ENCODE results near the gene IQCE. TPM values are rescaled to one million over a fixed set of nuclear protein-coding genes. Genes with fewer than 3 reads are reported as not detected.
"Not testable (repeated sequence)": the region's sequence is repeated elsewhere in the genome, so short reads cannot be mapped to it uniquely, and the experiment has no call there.

Gene IQCE
- total RNA-seq, 1 experiment from 2014 or later: 23.1 TPM

DNA sequence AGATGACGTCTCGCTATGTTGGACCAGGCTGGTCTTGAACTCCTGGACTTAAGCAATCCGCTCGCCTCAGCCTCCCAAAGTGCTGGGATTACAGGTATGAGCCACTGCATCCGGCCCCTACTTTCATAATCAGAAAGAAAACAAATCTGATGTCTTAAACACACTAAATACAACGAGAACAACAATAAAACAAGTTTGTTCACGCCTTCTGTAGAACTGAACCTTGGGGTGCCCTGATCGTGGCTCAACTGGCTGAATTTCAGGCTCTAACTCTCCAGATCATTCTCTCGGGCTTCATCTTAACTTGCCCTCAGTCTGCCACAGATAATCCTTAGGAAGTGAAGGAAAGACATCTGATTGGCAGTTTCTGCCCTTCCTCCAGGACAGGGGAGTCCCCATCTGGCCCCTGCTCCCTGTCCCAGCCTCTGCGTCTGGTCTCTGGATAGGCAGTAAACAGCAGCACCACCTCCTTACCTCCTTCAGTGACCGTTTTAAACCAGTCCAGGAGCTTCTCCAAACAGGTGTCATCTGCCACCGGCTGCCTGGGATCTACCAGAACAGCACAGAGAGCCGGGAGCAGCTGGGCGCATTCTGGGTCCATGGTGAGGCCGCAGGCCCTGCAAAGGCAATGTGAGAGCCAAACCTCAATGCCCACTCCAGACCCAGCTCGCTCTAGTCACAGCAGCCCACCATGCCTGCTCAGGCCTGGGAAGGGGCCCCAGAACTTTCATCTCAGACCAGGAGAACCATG lies 4.8 kb upstream of the IQCE start:
- peak; percentile 18 for DNase-seq (ENCODE audit: low spot score)

DNA sequence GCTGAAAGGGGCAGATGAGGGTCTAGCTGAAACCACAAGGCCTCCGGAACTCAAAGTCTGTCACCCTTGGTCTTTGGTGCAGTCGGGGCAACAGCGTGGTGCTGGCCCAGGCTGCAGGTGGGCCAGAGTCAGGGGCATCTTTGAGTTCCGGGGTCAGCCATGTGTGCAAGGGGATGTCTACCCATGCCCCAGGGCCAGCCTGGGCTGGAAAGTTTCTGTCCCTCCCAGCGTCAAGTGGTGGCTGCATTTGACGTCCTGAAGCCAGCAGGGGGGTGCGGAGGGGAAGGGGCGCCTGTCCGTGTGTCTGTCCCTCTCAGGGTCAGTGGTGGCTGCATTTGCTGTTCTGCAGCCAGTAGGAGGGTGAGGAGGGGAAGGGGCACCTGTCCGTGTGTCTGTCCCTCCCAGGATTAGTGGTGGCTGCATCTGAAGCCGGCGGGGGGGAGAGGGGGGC lies 4.1 kb upstream of the IQCE start:
- DNase-seq (ENCODE audit: low spot score): no peak

DNA sequence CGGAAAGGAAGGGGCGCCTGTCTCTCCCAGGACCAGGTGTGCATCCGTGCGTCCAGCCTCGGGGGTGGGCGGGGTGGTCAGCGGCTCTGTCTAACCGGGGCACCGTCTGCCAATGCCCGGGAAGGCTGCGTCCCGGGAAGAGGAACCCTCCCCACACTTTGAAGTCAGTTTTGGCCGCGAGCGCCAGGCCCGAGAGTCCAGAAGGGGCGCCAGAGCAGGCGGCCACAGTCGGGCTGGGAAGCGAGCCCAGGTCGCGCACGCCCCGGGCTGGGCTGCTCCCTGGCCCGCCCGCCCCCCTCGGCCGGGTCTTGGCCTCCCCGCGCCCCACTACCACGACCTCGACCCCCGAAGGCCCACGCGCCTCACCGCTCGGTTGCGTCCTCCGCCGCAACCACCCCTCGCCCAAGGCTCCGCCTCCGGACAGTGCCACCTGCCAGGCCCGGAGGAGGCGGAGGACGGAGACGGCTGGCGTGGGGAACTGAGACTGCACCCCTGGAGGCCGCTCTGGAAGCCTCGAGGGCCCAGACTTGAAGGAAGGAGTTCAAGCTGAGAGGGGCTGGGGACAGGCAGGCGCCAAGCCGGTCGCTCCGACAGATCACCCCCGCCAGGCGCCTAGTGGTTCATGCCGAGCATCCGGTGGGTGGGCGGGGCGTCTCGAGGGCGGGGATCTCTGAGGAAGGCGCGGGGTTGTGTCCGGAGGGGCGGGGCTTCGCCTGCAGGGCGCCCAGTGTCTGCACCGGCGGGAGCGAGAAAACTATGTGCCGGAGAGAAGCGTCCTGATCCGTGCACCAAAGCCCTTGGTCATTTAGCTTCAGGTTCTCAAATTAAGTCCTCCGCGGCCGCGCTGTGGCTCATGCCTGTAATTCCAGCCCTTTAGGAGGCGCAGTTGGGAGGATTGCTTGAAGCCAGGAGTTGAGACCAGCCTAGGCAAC lies 3.4 kb upstream of the IQCE start, which contains the start of gene BRAT1:
Gene BRAT1, minus strand, starts transcription at position 404 of the 932 bp plus-strand sequence. CDS start 1,093 bp downstream, outside the sequence.
- peak; percentile 97 for DNase-seq (ENCODE audit: low spot score)

DNA sequence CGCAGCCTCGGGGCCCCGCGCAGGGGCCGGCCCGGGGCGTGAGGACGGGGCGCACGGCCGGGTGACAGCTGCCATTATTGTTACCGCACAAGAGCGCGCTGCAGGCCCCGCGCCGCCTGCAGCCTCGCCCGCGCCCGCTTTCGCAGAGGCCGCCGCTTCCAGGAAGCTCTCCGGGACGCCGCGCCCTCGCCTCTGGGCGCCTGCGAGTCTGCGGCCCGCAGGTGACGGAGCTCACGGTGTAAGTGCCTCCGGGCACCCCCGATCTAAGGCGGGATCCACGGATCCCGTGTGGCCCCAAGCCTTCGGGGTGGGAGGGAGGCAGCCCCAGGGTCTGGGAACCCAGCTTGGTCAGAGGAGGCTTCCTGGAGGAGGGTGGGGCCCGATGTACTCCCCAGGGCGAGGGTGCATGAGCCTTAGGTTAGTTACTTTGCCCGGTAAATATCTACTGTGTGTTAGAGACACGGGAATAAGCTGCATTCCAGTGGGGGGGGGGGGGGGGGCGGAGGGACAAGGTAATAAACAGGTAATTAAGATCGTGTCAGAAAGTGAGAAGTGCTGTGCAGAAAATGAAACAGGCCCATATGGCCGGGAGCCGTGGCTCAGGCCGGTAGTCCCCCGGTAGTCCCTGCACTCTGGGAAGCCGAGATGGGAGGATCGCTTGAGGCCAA lies 638 bp downstream of the IQCE start:
- DNase-seq (ENCODE audit: low spot score): peak; percentile 47

DNA sequence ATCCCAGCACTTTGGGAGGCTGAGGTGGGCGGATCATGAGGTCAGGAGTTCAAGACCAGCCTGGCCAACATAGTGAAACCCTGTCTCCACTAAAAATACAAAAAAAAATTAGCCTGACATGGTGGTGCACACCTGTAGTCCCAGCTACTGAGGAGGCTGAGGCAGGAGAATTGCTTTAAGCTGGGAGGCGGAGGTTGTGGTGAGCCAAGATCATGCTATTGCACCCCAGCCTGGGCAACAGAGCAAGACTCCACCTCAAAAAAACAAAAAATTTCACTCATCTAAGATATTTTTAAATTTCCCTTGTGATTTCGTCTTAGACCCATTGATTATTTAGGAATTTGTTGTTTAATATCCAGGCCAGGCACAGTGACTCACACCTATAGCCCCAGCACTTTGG lies 5.2 kb downstream of the IQCE start:
- DNase-seq (ENCODE audit: low spot score): not testable (repeated sequence)

DNA sequence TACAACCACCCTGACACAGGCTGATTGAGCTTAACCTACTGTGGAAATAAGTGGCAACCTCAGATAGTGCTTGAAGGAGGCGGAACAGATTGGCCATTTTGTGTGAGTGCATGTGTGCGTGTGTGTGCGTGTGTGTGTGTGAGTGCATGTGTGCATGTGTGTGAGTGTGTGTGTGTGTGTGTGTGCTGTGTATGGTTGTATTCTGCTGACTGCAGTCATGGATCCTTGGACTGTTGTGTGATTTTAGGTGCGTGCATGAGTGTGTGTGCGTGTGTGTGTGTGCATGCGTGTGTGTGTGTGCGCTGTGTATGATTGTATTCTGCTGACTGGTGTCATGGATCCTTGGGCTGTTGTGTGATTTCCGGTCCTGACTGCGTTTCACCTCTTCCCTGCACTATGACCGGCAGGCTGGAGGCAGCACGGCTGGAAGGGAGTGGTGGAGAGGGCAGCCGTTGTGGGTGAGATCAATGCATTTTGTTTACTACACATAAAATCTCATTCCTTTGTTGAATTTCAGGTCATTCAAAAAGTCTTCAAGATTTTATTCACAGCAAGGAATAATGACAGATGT lies 6.3 kb downstream of the IQCE start:
- DNase-seq (ENCODE audit: low spot score): peak; percentile 28

DNA sequence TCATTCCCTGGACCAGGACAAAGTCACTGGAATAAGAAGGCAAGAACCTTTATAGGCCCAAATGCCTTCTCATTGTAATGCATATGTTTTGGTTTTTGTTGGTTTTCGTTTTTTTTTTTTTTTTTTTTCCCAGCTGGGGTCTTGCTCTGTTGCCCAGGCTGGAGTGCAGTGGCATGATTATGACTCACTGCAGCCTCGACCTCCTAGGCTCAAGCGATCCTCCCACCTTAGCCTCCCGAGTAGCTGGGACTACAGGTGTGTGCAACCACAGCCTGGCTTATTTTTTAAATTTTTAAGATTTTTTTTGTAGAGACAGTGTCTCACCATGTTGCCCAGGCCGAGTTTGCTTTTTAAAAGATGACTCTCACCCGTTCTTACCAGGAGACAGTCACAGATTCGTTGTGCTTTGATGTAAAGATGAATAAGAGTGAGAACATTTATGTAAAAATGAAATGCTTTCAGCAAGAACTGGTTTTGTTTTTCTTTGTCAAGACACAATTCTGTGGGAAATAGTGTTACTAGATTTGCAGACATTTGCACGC lies 7.6 kb downstream of the IQCE start:
- DNase-seq (ENCODE audit: low spot score): no peak

DNA sequence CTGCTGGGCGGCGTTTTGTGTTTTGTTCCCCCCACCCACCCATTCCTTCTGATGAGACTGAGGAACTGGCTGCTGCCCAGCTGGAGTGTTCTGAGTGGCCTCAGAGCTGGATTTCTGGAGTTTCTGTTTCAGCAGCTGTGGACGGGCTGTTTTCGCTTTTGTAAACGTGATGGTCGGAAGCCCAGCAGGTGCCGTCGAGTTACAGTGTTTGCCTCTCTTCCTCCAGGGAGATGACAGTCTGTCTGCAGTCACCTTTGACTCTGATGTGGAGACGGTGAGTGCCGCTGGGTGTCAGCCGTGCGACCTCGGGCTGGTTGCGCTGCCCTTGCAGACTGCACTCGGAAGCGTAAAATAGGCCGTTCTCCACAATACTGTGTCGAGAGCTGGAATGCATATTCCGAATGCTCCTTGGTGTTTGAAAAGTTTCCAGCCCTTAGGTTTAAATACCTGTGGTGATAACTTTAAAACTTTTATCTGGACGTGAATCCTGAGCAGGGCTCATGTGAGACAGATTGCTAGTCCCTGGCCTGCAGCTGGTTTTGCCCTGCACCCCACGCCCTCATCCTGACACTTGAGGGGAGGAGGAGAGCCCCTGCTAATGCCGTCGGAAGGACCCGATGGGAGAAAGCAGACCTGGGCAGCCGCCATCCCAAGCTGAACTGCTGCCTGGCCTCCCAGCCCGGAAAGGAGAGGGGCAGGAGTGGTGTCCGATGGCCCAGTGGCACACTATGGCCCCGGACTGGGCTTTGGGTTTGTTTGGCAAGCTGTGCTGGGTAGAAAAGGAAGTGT lies 8.3 kb downstream of the IQCE start:
- no peak for DNase-seq (ENCODE audit: low spot score)

DNA sequence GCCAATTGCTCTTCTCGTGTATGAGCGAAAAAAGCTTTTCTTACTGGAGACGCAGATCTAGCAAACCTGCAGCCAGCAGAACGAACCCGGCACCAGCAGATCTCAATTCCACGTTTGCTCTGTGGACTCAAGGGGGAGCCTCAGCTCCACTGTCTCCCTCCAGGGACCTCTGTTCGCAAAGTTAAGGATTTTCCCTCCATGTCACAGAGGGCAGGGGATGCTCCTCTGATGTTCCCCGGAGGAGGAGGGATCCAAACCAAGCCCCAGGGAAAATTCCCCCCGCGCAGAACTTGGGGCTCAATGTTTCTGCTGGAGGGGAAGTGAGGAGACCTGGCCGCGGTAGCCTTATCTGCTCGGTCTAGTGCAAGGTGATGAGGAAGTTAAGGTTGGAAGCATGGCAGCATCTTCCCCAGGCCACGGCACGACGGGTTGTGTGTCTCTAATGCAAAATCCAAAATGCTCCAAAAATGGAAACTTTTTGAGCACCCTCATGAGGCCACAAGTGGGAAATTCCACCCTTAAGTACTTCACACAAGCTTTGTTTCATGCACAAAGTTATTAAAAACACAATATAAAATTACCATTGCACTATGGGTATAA lies 9.0 kb downstream of the IQCE start:
- DNase-seq (ENCODE audit: low spot score): peak; percentile 41

DNA sequence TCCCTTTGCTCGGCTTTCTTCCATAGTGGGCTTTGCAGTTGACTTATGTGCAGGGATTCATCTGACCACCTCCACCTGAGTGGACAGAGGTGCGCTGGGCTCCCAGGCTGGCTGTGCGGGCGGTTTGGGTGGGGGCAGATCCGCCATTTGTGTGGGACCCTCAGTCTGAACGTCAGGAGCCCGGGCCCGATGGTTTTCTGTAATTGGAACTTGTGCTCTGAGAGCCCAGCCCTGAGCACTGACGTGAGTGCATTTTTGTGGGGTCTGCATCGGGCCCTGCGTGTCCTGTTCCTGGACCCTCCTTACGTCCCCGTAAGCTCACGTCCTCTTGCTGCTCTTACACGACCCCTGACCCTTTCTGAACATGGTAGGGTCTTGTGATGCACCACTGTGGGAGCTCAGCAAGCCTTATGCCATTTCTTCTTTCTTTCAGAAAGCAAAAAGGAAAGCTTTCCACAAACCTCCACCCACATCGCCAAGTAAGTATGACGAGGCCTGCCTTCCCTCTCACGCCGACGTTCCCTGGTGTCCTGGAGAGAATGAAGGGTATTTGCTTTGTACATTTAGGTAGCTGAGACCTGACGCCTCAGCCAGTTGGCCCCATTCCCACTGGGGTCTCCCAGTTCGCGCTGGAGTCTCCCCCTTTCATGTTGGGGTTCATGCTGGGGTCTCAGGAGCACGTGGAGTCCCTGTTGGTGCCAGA lies 9.9 kb downstream of the IQCE start:
- no peak for DNase-seq (ENCODE audit: low spot score)

DNA sequence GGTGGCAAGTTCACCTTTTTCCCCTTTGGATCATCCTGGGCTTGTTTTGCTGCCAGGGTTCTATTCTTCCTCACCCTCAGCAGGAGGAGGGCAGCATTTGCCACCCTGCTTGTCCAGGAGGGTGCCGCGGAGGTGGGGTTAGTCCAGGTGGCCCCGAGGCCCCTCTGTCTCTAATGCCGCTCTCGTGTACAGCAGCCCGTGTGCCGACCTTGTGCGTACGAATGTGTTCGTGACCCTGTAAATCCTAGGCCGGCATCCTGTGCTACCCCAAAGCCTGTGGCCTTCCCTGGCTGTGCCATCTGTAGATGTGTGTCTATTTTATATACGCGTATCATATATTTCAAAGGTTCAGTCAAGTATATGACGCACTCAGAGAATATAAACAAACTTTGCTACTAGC lies 10.6 kb downstream of the IQCE start:
- no peak for DNase-seq (ENCODE audit: low spot score)

DNA sequence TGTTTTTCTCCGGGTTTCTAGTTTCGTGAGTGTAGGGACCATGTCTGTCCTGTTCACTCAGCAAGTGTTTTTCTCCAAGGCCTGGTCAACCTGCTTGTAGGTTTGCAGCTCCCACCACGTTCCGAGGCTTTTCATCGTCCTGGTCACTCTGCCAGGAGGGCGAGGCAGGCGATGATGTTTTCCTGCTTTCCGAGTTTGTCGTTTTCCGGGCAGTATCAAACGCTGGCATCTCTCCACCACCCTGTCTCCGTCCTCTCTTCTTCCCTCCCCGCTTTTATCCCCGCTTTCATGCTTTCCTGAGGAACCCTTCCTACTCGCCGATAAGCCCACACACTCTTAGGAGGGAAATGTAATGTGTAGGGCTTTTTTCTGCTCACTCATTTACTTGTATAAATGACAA lies 11.2 kb downstream of the IQCE start:
- DNase-seq (ENCODE audit: low spot score): no peak

DNA sequence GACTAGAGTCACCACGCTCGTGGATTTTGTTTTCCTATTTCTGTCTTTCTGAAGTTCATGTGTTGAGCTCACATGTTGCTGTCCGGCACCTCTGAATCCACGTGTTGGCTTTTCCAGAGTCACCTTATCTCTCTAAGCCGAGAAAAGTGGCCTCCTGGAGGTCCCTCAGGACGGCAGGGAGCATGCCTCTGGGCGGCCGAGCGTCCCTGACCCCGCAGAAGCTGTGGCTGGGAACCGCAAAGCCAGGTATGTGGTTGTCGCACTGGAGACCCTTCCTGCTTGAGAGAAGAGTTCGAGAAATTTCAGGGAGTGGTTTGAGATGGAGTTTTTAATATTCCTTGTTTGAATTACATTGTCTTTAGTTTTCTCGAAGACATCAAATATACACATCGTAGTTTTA lies 12.6 kb downstream of the IQCE start:
- DNase-seq (ENCODE audit: low spot score): peak; percentile 20

DNA sequence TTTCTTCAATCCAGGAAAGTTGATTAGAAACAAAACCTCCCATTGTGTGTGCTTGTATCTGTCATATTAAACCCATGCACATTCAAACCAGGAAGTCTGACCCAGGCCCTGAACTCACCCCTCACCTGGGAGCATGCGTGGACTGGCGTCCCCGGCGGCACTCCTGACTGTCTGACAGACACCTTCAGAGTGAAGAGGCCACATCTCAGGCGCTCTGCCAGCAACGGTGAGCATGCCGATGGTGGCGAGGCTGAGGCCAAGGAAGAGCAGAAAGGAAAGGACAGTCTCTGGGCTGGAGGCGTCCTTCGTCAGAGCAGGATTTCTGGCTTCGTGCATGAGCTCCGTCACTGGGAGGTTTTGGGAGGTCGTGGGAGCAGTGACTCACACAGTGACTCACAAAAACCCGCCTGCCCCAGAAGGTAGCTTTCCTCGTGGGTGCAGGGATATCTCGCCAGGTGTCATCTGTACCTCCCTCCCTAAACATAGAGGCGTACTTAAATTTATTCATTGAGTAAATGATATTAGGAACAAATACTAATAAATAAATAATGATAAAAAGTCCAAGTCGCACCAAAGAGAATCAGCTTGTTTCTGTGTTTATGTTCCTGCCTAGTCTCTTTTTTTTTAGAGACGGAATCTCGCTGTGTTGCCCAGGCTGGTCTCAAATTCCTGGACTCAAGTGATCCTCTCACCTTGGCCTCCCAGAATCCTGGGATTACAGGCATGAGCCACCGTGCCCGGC lies 13.5 kb downstream of the IQCE start:
- DNase-seq (ENCODE audit: low spot score): peak; percentile 84

DNA sequence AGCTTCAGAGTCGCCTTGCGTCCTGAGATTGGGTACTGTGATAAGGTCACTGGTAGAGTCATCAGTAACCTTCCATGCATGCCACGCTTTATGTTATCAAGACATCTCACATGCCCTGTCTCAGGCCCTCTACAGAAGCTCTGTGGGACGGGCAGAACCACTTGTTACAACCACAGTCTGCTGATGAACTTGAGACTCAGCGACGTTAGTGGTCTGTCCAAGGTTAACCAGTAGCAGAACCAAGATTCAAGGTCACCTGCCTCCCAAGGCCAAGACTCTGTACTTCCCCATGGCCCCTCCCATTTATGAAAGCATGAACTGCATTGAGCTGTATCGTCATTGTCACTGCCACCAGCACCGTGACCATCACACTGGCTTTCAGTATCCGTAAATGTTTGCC lies 15.0 kb downstream of the IQCE start:
- no peak for DNase-seq (ENCODE audit: low spot score)

DNA sequence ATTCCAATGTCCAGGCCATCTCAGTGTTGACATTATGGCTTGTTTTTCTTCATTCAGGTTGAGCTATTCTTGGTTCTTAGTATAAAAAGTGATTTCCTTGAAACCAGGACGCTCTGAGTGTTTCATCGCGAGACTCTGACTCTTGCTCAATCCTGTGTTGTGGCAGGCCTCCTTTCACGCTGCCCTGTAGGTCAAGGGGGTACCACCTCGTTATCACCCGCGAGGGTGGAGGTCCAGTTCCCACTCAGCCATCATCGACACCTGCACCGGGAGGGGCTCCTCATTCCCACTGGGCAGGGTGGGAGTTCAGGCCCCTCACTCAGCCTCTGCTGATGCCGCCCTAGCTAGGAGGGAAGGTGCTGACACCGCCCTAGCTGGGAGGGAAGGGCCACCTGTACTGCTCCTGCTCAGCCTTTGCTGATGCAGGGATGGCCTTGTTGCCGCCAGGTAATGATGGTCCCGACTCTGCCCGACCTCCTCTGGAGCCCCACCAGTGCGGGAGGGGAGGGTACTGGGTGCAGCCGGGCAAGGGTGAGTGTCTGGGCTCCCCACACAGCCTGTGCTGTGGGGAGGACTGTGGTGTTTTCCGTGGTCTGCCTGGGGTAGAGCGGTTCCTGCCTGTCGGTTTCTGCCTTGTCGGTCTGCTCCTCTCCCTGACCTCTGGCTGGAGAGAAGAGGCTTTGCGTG lies 16.4 kb downstream of the IQCE start:
- no peak for DNase-seq (ENCODE audit: low spot score)

DNA sequence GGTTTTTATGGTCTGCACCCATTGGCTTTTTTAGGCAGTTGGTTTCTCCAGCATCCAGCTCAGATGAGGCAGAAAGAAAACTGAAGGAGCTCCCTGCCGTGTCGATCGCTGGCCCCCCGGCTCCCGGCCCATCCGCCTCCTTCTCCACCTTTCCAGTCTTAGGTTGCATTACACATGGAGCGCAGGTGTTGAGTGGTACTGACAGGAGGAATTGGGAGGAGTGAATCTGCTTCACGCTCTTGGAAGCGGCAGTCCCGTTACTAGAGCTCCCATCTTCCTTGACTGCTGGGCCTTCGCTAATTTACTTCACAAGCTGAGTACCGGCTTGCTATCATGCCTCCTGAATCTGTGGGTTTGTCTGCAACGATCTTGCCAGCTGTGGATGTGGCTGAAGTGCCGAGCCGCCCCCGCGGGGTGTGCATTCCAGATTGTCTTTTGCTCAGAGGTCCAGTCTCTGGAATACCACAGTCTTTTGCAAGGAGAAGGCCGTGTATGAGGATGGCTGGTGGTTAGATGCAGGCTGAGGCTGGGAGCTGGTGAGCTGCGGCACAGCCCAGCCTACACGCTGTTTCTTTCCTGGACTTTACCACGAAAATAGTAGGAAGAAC lies 17.1 kb downstream of the IQCE start:
- no peak for DNase-seq (ENCODE audit: low spot score)

Measured in HT-29 (cell line).